HG03066 (cell line): Measurements from ENCODE around the gene POC1A.

Source experiments
- ATAC-seq: cut with Tn5 transposase; IDR thresholded peaks from one replicate; pipeline ENCODE4 v1.9.1; 2021; ENCODE audit warnings: low read depth; ENCODE audit not compliant: unreplicated experiment

POC1A gene

DNA sequence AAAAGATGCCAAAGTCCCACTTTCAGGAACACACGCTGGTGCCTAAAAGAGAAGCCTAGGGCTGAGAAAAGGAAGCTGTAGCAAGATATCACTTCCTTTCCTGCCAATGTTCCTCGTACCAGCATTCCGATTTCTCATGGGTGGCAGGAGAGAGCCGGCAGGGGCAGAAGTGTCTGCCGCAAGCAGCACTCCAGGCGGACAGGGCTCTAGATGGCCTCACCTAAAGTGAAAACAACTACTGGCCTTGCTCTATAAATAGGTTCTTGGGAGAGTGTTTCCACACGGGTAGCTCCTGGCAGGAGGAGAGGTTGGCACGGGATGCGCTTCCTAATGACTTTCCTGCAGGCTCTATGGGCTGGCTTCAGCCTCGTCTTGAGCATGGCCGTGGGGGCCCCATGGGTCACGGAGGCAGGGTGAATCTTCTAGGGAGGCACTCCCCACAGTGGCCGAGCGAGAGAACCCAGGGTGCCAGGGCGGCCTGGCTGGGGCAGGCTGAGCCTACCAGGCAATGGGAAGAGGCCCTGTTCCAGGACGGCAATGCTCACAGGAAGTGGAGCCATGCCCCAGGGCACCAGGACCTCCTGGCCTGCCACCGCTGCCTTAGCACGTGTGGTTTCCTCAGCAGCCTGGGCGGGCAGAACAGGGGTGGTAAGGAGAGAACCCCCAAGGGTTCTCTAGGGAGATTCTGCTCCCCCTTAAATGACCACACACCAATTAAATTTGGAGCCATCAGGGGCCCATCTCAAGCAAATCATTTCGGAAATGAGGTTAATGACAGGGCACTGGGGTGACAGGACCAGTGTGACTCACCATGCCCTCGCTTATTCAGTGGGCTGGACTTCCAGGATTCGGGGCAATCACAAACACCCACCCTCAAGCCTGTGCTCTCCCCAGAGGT lies 83.2 kb downstream of the POC1A start:
- ATAC-seq = no peak

DNA sequence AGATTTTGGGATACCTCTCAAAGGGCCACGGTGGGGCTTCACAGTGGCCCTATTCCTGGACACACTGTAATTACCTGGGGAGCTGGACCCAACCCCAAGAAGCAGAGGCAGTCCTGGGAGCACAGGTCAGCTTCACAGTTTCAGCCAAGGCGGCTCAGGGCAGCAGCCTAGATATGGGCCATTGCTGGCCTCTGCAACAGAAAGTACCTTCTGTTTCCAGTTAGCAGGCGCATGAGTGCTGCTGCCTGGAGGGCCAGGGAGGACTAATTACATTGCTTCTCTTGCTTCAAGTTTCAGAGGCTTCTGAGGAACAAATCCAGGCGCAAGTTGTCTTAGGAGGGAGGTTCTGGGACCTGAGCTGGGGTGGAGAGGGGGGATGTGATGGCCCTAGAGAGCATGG lies 84.4 kb downstream of the POC1A start:
- ATAC-seq = no peak

DNA sequence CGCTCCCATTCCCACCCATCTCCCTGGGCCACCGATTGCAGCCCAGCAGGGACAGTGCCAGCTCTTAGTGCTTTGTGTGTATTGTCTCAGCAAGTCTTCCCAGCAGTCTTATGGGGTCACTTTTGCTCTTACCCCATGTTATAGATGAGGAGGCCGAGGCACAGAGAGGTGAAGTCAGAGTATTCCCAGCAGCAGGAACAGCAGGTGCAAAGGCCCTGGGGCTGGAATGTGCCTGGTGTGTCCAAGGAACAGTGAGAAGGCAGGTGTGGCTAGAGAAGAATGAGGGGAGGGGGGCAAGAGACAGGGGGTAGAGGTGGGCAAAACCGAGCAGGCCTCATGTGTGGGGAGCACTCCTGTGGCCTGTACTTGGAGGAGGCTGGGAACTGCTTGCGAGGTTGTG lies 85.1 kb downstream of the POC1A start:
- ATAC-seq = no peak

DNA sequence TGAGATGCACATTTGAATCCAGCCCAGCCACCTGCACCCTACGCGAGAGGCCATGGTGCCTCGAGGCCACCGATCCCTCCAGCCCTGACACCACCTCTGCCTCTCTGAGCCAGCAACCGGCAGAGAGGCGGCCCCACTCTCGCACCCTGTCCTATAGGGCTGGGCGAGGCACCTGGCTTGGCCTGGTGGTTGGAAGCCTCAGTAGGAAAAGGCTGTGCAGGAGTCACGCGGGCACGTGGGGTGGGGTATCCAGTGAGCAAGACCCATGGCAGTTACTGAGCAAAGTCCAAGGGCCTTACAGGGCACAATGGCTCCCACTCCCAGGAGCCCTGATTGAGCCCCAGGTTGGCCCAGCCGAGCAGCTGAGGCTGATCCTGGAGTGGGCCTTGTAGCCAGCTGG lies 85.5 kb downstream of the POC1A start:
- ATAC-seq = no peak

DNA sequence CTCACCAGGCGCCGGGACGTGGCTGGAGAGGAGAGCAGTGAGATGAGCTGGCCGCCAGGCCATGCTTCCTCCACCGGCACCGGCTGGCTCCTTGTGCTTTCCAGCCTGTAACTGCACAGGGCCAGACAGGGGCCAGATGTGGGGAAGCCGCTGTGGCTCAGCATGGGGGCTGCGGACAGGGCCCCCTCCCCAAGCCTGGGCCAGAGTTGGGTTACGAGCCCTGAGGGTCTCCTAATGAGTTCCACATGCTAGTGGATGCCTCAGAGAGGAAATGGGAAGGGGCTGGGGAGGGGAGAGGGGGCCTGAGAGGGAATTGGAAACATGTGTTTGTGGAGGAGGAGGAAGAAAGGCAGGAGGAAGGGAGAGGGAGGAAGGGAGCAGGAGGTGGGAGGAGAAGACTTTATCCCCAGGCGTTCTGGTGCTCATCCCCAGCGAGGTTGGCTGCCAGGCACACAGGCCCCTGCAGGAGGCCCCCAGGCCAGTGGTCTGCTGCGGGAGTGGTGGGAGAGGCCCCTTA lies 86.1 kb downstream of the POC1A start:
- ATAC-seq = no peak

DNA sequence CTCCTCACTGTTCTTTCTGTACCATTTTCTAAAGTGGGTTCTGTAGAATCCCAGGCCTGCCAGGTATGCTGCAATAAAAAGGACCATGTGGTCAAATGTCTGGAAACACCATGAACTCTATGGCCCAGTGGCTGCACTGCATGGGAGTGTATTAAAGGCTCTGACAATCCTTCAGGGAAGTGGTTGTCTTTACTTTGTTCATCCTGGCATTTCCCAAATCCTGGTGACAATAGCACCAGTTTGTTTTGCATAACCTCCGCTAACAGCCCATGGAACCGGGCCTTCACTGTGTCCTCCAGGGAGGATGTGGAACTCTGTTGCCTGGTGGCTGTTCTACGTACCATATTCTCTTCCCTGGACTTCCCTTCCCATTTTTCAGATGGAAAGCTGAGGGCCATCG lies 86.7 kb downstream of the POC1A start:
- no peak for ATAC-seq

DNA sequence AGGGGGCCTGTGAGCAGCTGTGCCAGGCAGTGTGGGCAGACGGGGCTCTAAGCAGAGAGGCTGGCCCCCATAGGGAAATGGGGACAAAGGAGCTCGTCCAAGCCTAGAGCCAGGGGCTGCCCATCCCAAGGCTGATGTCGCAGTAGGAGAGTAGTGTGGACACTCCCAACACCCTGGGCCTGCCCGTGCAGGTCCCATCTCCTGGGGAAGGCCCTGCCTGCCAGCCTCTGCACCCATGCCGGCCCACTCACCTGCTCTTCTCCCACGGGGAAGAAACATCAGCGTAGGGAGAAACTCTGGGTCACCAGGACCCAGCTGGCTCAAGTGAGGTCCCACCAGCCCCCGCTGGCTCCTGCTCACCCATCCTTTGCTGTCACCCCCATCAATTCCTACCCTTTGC lies 87.2 kb downstream of the POC1A start:
- no peak for ATAC-seq

DNA sequence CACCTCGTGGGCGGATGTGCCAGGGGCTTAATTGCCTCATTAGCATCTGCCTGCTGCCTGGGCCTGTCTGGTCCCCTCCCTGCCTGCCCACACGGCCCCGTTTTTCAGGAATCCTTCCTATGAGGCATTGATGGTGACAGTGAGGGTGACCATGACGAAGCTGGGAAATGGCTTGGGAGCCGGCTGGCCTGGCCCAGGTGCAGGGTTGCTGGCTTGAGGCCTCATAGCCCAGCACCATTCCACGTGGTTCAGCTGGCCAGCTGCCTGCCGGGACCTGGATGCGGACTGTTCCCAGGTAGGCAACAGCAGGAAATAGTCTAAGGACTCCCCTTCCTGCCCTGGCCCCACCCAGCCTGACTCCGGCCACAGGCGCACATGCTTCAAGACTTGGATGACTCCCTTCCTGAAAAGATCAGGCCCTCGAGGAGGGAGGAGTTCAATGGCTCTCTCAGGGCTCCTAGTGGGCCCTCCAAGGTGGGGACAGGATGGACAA lies 88.9 kb downstream of the POC1A start:
- no peak for ATAC-seq

DNA sequence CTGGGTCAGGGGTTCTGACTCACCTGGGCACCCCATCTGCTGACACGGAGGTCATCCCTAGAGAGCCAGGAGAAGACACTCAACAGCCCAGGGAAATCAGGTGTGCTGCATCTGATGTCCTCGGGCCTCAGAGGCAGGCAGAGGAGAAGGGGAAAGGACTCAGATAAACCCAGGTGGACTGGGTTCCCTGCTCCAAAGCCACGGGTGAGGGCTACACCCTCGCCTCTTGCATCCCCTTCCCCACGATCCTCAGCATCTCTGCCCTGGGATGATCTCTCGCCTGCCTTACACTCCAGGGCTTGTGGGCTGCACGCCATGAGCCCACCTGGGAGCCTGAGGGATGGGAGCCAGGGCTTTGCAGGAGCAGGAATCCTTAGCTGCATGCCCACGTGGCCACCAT lies 89.7 kb downstream of the POC1A start:
- no peak for ATAC-seq

DNA sequence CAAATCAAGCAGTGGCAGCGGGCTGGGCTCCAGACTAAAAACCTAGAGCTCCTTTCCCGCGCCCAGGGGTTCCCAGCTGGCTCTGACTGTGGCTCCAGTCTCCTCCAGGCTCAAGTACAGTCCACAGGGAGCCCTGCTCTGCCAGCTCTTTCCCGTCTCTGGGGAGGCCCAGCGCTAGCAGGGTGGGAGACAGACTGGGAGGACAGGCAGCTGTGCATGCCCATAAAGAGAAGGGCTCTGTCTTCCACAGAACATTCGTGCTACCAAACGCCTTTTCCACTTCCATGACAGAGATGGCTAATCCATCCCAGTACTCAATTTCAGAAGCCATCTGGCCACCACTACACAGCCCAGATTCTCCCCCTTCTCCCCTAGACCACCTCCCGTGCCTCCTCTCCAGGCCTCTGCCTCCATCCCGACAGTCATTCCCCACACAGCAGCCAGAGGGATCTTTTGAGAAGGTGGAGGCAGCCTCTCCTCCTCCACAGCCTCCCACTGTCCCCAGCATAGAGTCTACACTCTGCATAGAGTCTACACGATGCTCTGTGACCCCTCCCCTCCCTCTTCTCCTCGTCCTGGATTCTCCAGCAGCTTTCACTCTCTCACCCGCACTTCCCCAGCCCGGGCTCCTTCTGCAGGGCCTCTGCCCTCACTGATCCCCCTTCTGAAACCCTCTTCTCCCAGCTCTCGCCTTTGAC lies 91.0 kb downstream of the POC1A start:
- no peak for ATAC-seq

DNA sequence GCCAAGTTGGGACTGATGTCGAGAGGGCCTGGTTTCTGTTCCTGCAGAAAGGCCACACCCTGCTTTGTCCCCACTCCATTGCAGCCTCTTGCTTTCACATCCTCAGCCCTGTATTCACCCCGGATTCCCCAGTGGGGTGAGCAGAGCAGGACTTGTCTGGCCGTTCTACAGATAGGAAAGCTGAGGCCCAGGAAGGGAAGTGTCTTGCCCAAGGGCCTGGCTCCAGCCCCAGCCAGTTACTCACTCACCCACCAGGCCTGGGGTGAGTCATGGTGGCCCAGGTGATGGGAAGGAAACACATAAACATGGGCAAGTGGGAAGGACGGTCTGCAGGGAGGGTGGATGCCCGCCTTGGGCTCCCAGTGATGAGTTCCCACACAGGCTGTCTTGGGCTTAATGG lies 91.7 kb downstream of the POC1A start:
- ATAC-seq = no peak

DNA sequence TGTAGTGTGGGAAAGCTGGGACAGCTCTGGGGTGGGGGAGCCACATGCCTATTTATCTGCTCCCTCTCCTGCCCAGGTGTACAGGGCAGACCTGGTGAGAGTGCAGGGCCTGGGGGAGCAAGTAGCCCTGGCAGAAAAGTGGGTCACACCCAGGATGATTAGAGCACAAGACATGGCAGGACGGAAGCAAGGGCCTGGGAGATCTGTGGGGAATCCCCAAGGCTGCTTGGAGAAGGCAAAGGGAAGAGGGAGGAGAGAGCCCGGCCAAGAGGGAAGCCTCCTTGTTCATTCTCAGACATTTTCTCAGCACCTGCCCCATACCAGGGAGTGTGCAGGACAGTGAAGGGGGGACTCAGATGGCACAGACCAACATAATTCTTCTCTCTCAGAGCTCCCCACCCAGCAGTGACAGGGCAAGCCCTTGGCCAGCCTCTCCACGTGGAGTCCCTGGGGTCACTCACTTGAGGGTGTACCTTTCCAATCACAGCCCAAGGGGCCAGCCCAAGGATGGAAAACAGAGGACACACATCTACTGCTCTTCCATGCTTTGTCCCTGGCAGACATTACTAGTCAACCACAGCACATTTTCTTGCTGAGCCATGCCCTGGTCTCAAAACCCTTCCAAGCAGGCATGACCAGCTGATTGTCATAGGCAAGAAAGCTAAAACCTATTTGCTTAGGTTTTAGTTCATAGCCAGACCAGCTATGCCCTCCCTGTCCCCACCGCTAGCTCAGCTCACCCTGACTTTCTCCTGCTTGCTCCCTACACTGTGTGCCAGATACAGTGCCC lies 92.9 kb downstream of the POC1A start:
- no peak for ATAC-seq

DNA sequence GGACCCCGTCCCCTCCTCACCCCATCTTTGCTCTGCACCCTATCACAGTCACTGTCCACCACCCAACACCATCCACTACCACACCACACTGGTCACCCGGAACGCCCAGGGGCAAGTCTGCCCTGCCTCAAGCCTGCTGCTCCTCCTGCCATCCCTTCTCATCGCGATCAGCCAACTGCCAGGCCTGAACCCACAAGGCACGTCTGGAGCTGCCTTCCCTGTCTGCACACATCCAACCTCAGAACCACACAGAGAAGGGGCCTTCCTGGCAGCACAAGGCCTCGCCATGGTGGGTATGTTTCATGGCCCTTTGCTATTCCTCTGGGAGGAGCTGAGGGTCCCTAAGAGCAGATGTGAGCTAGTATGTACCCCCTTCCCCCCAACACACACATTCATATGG lies 94.4 kb downstream of the POC1A start:
- no peak for ATAC-seq

DNA sequence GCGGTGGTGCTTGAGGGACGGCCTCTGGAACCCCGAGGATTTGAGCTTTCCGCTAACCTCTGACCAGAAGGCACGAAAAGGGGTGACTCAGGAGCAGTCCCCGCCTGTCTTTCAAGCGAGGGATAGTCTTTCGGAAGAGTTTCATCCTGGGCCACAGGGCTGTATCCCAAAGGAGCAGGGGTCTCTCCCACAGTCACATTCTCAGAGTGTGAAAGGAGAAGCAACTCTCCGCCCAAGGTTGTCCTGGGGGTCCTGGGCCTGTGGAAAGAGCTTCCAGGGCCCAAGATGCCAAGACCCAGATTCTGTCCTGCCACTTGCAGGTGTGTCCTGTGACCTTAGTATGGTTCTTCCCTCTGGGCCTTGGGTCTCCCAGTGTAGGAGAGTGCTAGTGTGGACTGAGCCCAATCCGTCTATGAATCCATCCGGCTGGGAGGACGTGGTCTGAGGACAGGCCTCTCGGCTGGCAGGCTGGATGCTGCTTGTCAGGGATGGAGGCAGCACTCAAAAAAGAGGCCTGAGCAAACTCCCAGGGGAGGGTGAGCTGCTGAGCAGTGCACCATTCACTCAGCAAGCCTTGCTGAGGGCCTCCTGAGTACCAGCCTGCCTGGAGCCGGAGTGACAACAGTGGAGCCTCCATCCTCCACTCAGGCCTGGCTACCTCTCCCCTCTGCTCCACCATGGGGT lies 96.3 kb downstream of the POC1A start:
- ATAC-seq = no peak

DNA sequence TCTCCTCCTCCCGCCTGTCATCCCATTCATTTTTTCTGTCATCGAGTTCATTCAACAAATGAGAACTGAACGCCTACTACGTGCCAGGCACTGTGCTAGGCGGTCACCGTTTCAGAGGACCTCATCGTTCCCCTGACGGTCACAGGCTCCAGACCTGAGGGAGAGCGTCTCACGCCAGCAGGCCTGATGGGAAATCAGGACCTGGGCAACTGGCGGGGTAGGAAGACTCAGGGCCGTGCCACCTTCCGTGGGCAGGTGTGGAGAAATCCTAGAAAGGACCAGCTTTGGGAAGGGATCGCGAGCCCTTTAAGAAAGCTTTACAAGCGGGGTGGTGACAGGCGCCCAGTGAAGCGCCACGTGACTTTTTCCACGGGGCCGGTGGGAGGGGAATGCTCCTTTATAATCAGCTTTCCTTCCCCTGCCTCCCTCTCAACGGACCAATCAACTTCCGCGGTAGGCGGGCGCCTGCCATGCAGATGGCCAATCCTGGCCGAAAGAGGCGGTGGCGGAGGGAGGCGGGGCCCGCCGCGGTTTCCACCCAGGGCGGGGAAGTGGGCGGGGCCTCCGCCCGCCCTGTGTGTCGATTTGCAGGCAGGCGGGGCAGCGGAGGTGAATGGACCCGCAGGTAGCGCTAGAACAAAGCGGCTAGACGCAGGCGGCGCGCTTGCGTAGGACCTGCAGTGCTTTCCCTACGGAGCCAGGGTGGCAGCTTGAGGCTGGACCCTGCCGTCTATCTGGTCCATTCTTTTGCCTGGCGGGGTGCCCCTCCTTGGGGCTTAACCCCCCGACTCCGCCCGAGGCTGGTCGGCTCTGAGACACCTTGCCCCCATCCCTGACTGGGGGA lies 97.0 kb downstream of the POC1A start:
- ATAC-seq = peak; percentile 63

DNA sequence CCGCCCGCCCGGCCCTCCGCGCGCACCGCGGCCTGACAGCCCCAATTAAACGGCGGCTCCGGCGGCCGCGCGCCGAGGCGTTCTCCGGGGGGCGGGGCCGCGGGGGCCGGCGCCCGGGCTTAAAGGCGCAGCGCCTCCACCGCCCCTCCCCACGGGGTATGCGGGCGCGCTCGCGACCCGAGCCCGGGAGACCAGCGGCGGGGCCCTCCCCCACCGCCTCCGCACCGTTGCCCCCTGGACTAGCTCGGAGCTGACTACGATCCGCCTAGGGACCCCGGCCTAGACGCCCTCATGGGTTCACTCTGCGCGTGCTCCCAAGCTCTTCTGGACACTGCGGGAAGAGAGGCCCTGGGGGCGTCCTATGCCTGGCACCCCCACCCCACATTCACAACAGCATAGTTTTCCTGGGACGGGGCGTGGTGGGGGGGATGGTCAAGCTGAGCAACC lies 97.7 kb downstream of the POC1A start, which contains the start of gene DUSP7:
DUSP7 (minus strand) TSS at position 51 of the 447 bp plus-strand sequence. CDS start 205 bp downstream, outside the sequence.
- ATAC-seq = no peak

DNA sequence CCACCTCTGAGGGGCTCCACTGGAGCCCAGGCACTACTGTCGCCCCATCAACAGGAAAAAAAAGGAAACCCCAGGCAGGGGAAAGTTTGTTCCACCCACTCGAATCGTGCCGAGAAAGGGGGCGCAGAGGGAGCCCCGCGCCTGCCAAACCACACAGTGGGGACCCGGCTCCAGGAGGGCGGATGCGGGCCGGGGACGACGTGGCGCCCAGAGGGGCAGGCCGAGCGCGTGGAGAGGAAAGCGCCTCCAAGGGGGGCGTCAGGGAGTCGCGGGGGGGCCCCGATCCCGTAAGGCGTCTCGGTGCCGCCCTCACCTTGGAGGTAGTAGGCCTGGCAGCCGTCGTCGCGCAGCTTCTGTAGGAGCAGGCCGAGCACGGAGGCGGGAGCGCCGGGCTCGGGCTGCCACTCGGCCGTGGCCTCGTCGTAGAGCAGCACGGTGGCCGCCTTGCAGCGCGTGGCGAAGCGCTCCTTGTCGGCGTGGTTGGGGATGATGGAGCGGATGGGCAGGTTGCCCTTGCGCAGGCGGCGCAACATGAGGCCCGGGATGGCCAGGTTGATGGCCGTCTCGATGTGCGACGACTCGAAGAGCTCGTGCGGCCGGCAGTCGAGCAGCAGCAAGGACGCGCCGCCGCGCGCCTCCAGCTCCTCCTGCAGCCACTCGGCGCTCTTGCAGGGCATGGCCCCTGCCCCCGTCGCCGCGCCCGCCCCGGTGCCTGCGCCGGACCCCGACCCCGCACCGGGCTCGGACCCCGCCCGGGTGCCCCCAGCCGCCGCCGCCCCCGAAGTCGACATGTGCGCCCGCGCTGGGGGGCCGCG lies 98.5 kb downstream of the POC1A start:
- ATAC-seq = no peak
